ENCODE data around the gene AQP12B.

AQP12B gene

GRCh38 chr2:240647503-240648154 lies 35.1 kb downstream of the AQP12B start:
- no peak for DNase-seq (ENCODE audit: low read depth)

GRCh38 chr2:240646900-240647502 lies 35.7 kb downstream of the AQP12B start:
- DNase-seq (ENCODE audit: low read depth) = no peak

- no peak for DNase-seq (ENCODE audit: low read depth)
Measured at GRCh38 chr2:240646176-240646899, 36.3 kb downstream of the AQP12B start.

GRCh38 chr2:240645801-240646175 lies 36.9 kb downstream of the AQP12B start:
- no peak for DNase-seq (ENCODE audit: low read depth)

GRCh38 chr2:240645346-240645745 lies 37.3 kb downstream of the AQP12B start:
- DNase-seq (ENCODE audit: low read depth) = no peak

GRCh38 chr2:240644859-240645301 lies 37.8 kb downstream of the AQP12B start:
- no peak for DNase-seq (ENCODE audit: low read depth)

- no peak for DNase-seq (ENCODE audit: low read depth)
Measured at GRCh38 chr2:240644171-240644651, 38.5 kb downstream of the AQP12B start.

- DNase-seq (ENCODE audit: low read depth) = no peak
Measured at GRCh38 chr2:240643811-240644150, 38.9 kb downstream of the AQP12B start.

GRCh38 chr2:240643093-240643810 lies 39.4 kb downstream of the AQP12B start:
- DNase-seq (ENCODE audit: low read depth) = no peak

- DNase-seq (ENCODE audit: low read depth) = no peak
Measured at GRCh38 chr2:240642806-240643092, 39.9 kb downstream of the AQP12B start.

- no peak for DNase-seq (ENCODE audit: low read depth)
Measured at GRCh38 chr2:240642061-240642805, 40.5 kb downstream of the AQP12B start.

- DNase-seq (ENCODE audit: low read depth) = peak; percentile 23
Measured at GRCh38 chr2:240640939-240641338, 41.7 kb downstream of the AQP12B start.

- DNase-seq (ENCODE audit: low read depth) = no peak
Measured at GRCh38 chr2:240639566-240639965, 43.1 kb downstream of the AQP12B start.

GRCh38 chr2:240638512-240639160 lies 44.0 kb downstream of the AQP12B start:
- no peak for DNase-seq (ENCODE audit: low read depth)

- no peak for DNase-seq (ENCODE audit: low read depth)
Measured at GRCh38 chr2:240637901-240638345, 44.8 kb downstream of the AQP12B start.

- DNase-seq (ENCODE audit: low read depth) = no peak
Measured at GRCh38 chr2:240637116-240637900, 45.4 kb downstream of the AQP12B start.

- no peak for DNase-seq (ENCODE audit: low read depth)
Measured at GRCh38 chr2:240636563-240637115, 46.0 kb downstream of the AQP12B start.

- no peak for DNase-seq (ENCODE audit: low read depth)
Measured at GRCh38 chr2:240635998-240636547, 46.6 kb downstream of the AQP12B start.

- DNase-seq (ENCODE audit: low read depth) = no peak
Measured at GRCh38 chr2:240635121-240635997, 47.3 kb downstream of the AQP12B start.

All from activated T-cell treated with anti-CD3 and anti-CD28 coated beads for 48 hours (primary cell).